K562 (cell line): Measurements from ENCODE around the gene DNM1. TPM values are rescaled to one million over a fixed set of nuclear protein-coding genes. Genes with fewer than 3 reads are reported as not detected.
A peak's percentile ranks its signal among the peaks of the same experiment; 100 is the strongest.

Experiments
- CC2D1A ChIP-seq: fragments of 450-650 bp; IDR thresholded peaks from 2 replicates; pipeline ENCODE4 v1.6.1; 2017; ENCODE audit warnings: mild to moderate bottlenecking
- HMGXB4 ChIP-seq: sonication (generic); formaldehyde crosslinking; IDR thresholded peaks from 2 replicates; pipeline ENCODE4 v1.8.1; 2023; ENCODE audit warnings: mild to moderate bottlenecking, missing genetic modification reagents
- JUND ChIP-seq, 2 experiments: IDR thresholded peaks; 2 replicates in 1 of 2; 3 replicates in 1 of 2; pipeline ENCODE4 v1.6.1; 2011; ENCODE audit warnings: borderline replicate concordance in 2 of 2, low read depth in 2 of 2, low read length in 2 of 2, improper control_type of control experiment in 1 of 2, missing biosample characterization in 1 of 2, missing genetic modification characterization in 1 of 2, missing genetic modification reagents in 1 of 2
- POU5F1 ChIP-seq: fragments of 150-350 bp; IDR thresholded peaks from 2 replicates; pipeline ENCODE4 v1.6.1; 2014; ENCODE audit warnings: borderline replicate concordance, low read length, low read depth, mild to moderate bottlenecking; ENCODE audit not compliant: partially characterized antibody
- ZNF143 ChIP-seq: sonication (generic); formaldehyde crosslinking; IDR thresholded peaks from 2 replicates; pipeline ENCODE4 v1.9.0; 2022; ENCODE audit warnings: mild to moderate bottlenecking, missing genetic modification reagents
- ZNF696 ChIP-seq: fragments of 250-450 bp; sonication (Bioruptor Pico); conservative IDR thresholded peaks from 2 replicates; pipeline ENCODE4 v1.4.0; 2020; ENCODE audit warnings: mild to moderate bottlenecking, moderate library complexity
- ZNF79 ChIP-seq: fragments of 250-450 bp; sonication (Bioruptor Pico); IDR thresholded peaks from 2 replicates; pipeline ENCODE4 v1.4.0; 2020; ENCODE audit warnings: low read depth, mild to moderate bottlenecking, moderate library complexity
- polyA plus RNA-seq, 8 experiments: library from polyadenylated mRNA; depleted of rRNA in 4 of 8; stranded (reverse) in 5 of 8; unstranded in 3 of 8; fragments of >200 nt; fragmentation: Nextera tagmentation in 2 of 8; fragmentation: Illumina TruSeq in 1 of 8; extraction: Ambion mirVana in 2 of 8; extraction: Trizol in 1 of 8; gene quantifications; 2 replicates each; pipeline versions ENCODE4 v1.2.1 to v1.2.3, GENCODE V29; 2011 to 2014; ENCODE audit warnings: inconsistent platforms in 1 of 8, missing spikeins in 1 of 8
- total RNA-seq, 7 experiments: library from RNA; depleted of rRNA in 6 of 7; stranded (reverse); fragments of >200 nt in 6 of 7; fragmentation: Illumina TruSeq in 2 of 7; extraction: Trizol in 2 of 7; gene quantifications; 2 replicates each; pipeline versions ENCODE4 v1.2.1 to v1.2.3, GENCODE V29; 2011 to 2021; ENCODE audit warnings: low replicate concordance in 1 of 7
- TF ChIP-seq, protein P1 (sequence below), 2 experiments: fragments of 450-650 bp in 1 of 2; sonication (generic) in 1 of 2; formaldehyde crosslinking in 1 of 2; IDR thresholded peaks; 2 replicates each; pipeline versions ENCODE4 v1.7.1 to v1.9.0; 2016 to 2022; ENCODE audit warnings: inconsistent platforms in 1 of 2, mild to moderate bottlenecking in 1 of 2, missing genetic modification reagents in 1 of 2
- TF ChIP-seq, protein P2 (sequence below): sonication (generic); formaldehyde crosslinking; IDR thresholded peaks from 2 replicates; pipeline ENCODE4 v1.8.1; 2023; ENCODE audit warnings: missing genetic modification reagents, mild to moderate bottlenecking, borderline replicate concordance

DNM1 gene
- total and polyA plus RNA-seq, 9 of the 15 experiments (the other 6 are each of a cell fraction or from before 2014, with no cell fraction given), result 0.39 to 23.1 (median 9.1) TPM

- TF ChIP-seq HMGXB4 (no peak), ZNF79 (CRISPR knock-in tag) (no peak), JUND (IDR thresholded peaks at IDR 0.05; ENCODE audit: borderline replicate concordance, low read depth, low read length) (no peak), JUND (tag; IDR thresholded peaks at IDR 0.05; ENCODE audit: borderline replicate concordance, low read depth, low read length) (0 out of 3 replicates have a peak, but pooled peaks have one; percentile 9), CC2D1A (no peak), ZNF143 (CRISPR knock-in tag) (no peak), POU5F1 (no peak), ZNF696 (CRISPR knock-in tag) (no peak)
- TF ChIP-seq, protein P1, sequence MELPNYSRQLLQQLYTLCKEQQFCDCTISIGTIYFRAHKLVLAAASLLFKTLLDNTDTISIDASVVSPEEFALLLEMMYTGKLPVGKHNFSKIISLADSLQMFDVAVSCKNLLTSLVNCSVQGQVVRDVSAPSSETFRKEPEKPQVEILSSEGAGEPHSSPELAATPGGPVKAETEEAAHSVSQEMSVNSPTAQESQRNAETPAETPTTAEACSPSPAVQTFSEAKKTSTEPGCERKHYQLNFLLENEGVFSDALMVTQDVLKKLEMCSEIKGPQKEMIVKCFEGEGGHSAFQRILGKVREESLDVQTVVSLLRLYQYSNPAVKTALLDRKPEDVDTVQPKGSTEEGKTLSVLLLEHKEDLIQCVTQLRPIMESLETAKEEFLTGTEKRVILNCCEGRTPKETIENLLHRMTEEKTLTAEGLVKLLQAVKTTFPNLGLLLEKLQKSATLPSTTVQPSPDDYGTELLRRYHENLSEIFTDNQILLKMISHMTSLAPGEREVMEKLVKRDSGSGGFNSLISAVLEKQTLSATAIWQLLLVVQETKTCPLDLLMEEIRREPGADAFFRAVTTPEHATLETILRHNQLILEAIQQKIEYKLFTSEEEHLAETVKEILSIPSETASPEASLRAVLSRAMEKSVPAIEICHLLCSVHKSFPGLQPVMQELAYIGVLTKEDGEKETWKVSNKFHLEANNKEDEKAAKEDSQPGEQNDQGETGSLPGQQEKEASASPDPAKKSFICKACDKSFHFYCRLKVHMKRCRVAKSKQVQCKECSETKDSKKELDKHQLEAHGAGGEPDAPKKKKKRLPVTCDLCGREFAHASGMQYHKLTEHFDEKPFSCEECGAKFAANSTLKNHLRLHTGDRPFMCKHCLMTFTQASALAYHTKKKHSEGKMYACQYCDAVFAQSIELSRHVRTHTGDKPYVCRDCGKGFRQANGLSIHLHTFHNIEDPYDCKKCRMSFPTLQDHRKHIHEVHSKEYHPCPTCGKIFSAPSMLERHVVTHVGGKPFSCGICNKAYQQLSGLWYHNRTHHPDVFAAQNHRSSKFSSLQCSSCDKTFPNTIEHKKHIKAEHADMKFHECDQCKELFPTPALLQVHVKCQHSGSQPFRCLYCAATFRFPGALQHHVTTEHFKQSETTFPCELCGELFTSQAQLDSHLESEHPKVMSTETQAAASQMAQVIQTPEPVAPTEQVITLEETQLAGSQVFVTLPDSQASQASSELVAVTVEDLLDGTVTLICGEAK (IDR thresholded peaks at IDR 0.05), result no peak
- TF ChIP-seq, protein P1 (CRISPR knock-in tag; IDR thresholded peaks at IDR 0.05), result no peak
- TF ChIP-seq, protein P2, sequence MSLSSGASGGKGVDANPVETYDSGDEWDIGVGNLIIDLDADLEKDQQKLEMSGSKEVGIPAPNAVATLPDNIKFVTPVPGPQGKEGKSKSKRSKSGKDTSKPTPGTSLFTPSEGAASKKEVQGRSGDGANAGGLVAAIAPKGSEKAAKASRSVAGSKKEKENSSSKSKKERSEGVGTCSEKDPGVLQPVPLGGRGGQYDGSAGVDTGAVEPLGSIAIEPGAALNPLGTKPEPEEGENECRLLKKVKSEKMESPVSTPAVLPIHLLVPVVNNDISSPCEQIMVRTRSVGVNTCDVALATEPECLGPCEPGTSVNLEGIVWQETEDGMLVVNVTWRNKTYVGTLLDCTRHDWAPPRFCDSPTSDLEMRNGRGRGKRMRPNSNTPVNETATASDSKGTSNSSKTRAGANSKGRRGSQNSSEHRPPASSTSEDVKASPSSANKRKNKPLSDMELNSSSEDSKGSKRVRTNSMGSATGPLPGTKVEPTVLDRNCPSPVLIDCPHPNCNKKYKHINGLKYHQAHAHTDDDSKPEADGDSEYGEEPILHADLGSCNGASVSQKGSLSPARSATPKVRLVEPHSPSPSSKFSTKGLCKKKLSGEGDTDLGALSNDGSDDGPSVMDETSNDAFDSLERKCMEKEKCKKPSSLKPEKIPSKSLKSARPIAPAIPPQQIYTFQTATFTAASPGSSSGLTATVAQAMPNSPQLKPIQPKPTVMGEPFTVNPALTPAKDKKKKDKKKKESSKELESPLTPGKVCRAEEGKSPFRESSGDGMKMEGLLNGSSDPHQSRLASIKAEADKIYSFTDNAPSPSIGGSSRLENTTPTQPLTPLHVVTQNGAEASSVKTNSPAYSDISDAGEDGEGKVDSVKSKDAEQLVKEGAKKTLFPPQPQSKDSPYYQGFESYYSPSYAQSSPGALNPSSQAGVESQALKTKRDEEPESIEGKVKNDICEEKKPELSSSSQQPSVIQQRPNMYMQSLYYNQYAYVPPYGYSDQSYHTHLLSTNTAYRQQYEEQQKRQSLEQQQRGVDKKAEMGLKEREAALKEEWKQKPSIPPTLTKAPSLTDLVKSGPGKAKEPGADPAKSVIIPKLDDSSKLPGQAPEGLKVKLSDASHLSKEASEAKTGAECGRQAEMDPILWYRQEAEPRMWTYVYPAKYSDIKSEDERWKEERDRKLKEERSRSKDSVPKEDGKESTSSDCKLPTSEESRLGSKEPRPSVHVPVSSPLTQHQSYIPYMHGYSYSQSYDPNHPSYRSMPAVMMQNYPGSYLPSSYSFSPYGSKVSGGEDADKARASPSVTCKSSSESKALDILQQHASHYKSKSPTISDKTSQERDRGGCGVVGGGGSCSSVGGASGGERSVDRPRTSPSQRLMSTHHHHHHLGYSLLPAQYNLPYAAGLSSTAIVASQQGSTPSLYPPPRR (CRISPR knock-in tag), result no peak
These were observed 40.1 kb upstream of the DNM1 start (continued) for GRCh38 chr9:128163027-128163515.
